HG03066 (cell line): ENCODE measurements around the gene SOX6.

Source experiments
- ATAC-seq: cut with Tn5 transposase; IDR thresholded peaks from one replicate; pipeline ENCODE4 v1.9.1; 2021; ENCODE audit warnings: low read depth; ENCODE audit not compliant: unreplicated experiment

Gene SOX6

GRCh38 chr11:15976433-15977045, 379.8 kb downstream of the SOX6 start:
- no peak for ATAC-seq

GRCh38 chr11:15975742-15976141, 380.6 kb downstream of the SOX6 start:
- no peak for ATAC-seq

GRCh38 chr11:15972838-15973237, 383.5 kb downstream of the SOX6 start:
- no peak for ATAC-seq

- no peak for ATAC-seq
These were observed 385.2 kb downstream of the SOX6 start for GRCh38 chr11:15971215-15971546.

- no peak for ATAC-seq
These were observed 385.7 kb downstream of the SOX6 start for GRCh38 chr11:15970506-15971214.

GRCh38 chr11:15969701-15970329, 386.5 kb downstream of the SOX6 start:
- ATAC-seq = peak; percentile 46

GRCh38 chr11:15969281-15969680, 387.1 kb downstream of the SOX6 start:
- peak; percentile 66 for ATAC-seq

GRCh38 chr11:15968461-15969130, 387.8 kb downstream of the SOX6 start:
- no peak for ATAC-seq

- no peak for ATAC-seq
These were observed 388.4 kb downstream of the SOX6 start for GRCh38 chr11:15967966-15968365.

- ATAC-seq = no peak
These were observed 389.2 kb downstream of the SOX6 start for GRCh38 chr11:15967166-15967565.

GRCh38 chr11:15965562-15966250, 390.6 kb downstream of the SOX6 start:
- ATAC-seq = no peak

- ATAC-seq = no peak
These were observed 393.1 kb downstream of the SOX6 start for GRCh38 chr11:15963266-15963665.

GRCh38 chr11:15958910-15959309, 397.4 kb downstream of the SOX6 start:
- no peak for ATAC-seq

GRCh38 chr11:15957234-15957633, 399.1 kb downstream of the SOX6 start:
- no peak for ATAC-seq

- ATAC-seq = no peak
These were observed 400.0 kb downstream of the SOX6 start for GRCh38 chr11:15956302-15956701.

GRCh38 chr11:15955595-15955994, 400.8 kb downstream of the SOX6 start:
- ATAC-seq = no peak

- no peak for ATAC-seq
These were observed 408.4 kb downstream of the SOX6 start for GRCh38 chr11:15947681-15948648.

GRCh38 chr11:15945726-15946125, 410.6 kb downstream of the SOX6 start:
- ATAC-seq = no peak

- no peak for ATAC-seq
These were observed 411.9 kb downstream of the SOX6 start for GRCh38 chr11:15944460-15944859.
